HUES64 (cell line): ENCODE measurements around the gene ADGRL3.

Experiments
- H3K27ac ChIP-seq: 2 replicates; pipeline ENCODE4 v1.7.0; 2013; ENCODE audit warnings: low read depth, low read length, inconsistent platforms
- H3K27me3 ChIP-seq: 2 replicates; pipeline ENCODE4 v1.6.1; 2013; ENCODE audit warnings: mild to moderate bottlenecking, low read length; ENCODE audit not compliant: insufficient read depth
- H3K36me3 ChIP-seq: 2 replicates; pipeline ENCODE4 v1.6.1; 2013; ENCODE audit warnings: mild to moderate bottlenecking, low read length; ENCODE audit not compliant: insufficient read depth
- H3K4me1 ChIP-seq: 2 replicates; pipeline ENCODE4 v1.6.1; 2013; ENCODE audit warnings: mild to moderate bottlenecking, low read length, moderate library complexity; ENCODE audit not compliant: insufficient read depth
- H3K4me3 ChIP-seq: 2 replicates; pipeline ENCODE4 v1.5.1; 2013; ENCODE audit warnings: mild to moderate bottlenecking, low read length, moderate library complexity
- H3K9ac ChIP-seq: 2 replicates; pipeline ENCODE4 v1.6.1; 2013; ENCODE audit warnings: mild to moderate bottlenecking, low read depth, low read length
- H3K9me3 ChIP-seq: 2 replicates; pipeline ENCODE4 v1.6.1; 2013; ENCODE audit warnings: low read depth, low read length; ENCODE audit not compliant: insufficient read depth
- WGBS: fragments of 150-250, 120-280 bp; methylation state at CpG from one replicate; pipeline ENCODE4 v1.1.7; 2013; ENCODE audit warnings: missing lambda C conversion rate; 5-methylcytosine and 5-hydroxymethylcytosine counted together

The ADGRL3 gene

GRCh38 chr4:61277785-61278760 lies 77.9 kb downstream of the ADGRL3 start:
- Histone ChIP-seq H3K9me3 (no peaks in the 10 kb centered on the region), H3K27me3 (no peaks in the 10 kb centered on the region), H3K36me3 (no peaks in the 10 kb centered on the region), H3K27ac (no peak overlapping the region), H3K9ac (no peak overlapping the region), H3K4me1 (peaks cover 5% of the 10 kb centered on the region; the same call in 1 of the 2 replicates), H3K4me3 (no peak overlapping the region)
- 97% methylated on average over 5 of the region's 5 CpGs for WGBS

- 92% methylated on average over 3 of the region's 3 CpGs for WGBS
- Histone ChIP-seq H3K27ac (no peak overlapping the region), H3K27me3 (no peaks in the 10 kb centered on the region), H3K36me3 (no peaks in the 10 kb centered on the region), H3K4me1 (peaks cover 14% of the 10 kb centered on the region), H3K9ac (no peak overlapping the region), H3K9me3 (no peaks in the 10 kb centered on the region), H3K4me3 (no peak overlapping the region)
Observed at GRCh38 chr4:61292322-61292721, 92.2 kb downstream of the ADGRL3 start.

GRCh38 chr4:61293707-61294400 lies 93.7 kb downstream of the ADGRL3 start:
- H3K4me1 ChIP-seq = peaks cover 27% of the 10 kb centered on the region
- H3K27me3 ChIP-seq = no peaks in the 10 kb centered on the region
- H3K9ac ChIP-seq = no peak overlapping the region
- H3K4me3 ChIP-seq = no peak overlapping the region
- H3K9me3 ChIP-seq = no peaks in the 10 kb centered on the region
- no peaks in the 10 kb centered on the region for H3K36me3 ChIP-seq
- H3K27ac ChIP-seq = no peak overlapping the region
- 74% methylated on average over 6 of the region's 7 CpGs for WGBS

- no peak overlapping the region for H3K27ac ChIP-seq
- H3K4me3 ChIP-seq = no peak overlapping the region
- H3K4me1 ChIP-seq = peaks cover 33% of the 10 kb centered on the region
- no peaks in the 10 kb centered on the region for H3K27me3 ChIP-seq
- H3K9me3 ChIP-seq = no peaks in the 10 kb centered on the region
- WGBS = 95% methylated on average over 5 of the region's 6 CpGs
- H3K9ac ChIP-seq = no peak overlapping the region
- no peaks in the 10 kb centered on the region for H3K36me3 ChIP-seq
Observed at GRCh38 chr4:61294936-61295335, 94.8 kb downstream of the ADGRL3 start.

GRCh38 chr4:61296144-61296543 lies 96.0 kb downstream of the ADGRL3 start:
- no peaks in the 10 kb centered on the region for H3K36me3 ChIP-seq
- WGBS = 45% methylated on average over 2 of the region's 2 CpGs
- H3K4me1 ChIP-seq = peaks cover 33% of the 10 kb centered on the region
- H3K27ac ChIP-seq = no peak overlapping the region
- H3K4me3 ChIP-seq = no peak overlapping the region
- H3K9me3 ChIP-seq = no peaks in the 10 kb centered on the region
- no peak overlapping the region for H3K9ac ChIP-seq
- no peaks in the 10 kb centered on the region for H3K27me3 ChIP-seq

GRCh38 chr4:61298178-61298740 lies 98.1 kb downstream of the ADGRL3 start:
- peaks cover 40% of the 10 kb centered on the region for H3K4me1 ChIP-seq
- H3K27ac ChIP-seq = no peak overlapping the region; the same call in 1 of the 2 replicates
- H3K9me3 ChIP-seq = no peaks in the 10 kb centered on the region
- H3K4me3 ChIP-seq = no peak overlapping the region
- no peak overlapping the region for H3K9ac ChIP-seq
- H3K36me3 ChIP-seq = no peaks in the 10 kb centered on the region
- no peaks in the 10 kb centered on the region for H3K27me3 ChIP-seq
- WGBS = 58% methylated on average over 2 of the region's 4 CpGs

GRCh38 chr4:61299316-61299715 lies 99.2 kb downstream of the ADGRL3 start:
- no peak overlapping the region for H3K9ac ChIP-seq
- no peak overlapping the region for H3K4me3 ChIP-seq
- H3K36me3 ChIP-seq = no peaks in the 10 kb centered on the region
- WGBS = 88% methylated on average over 1 of the region's 4 CpGs
- H3K27ac ChIP-seq = no peak overlapping the region
- H3K9me3 ChIP-seq = no peaks in the 10 kb centered on the region
- no peaks in the 10 kb centered on the region for H3K27me3 ChIP-seq
- H3K4me1 ChIP-seq = peaks cover 45% of the 10 kb centered on the region

- Histone ChIP-seq H3K36me3 (no peaks in the 10 kb centered on the region), H3K27me3 (no peaks in the 10 kb centered on the region), H3K9me3 (no peaks in the 10 kb centered on the region), H3K4me1 (peaks cover 47% of the 10 kb centered on the region), H3K9ac (no peak overlapping the region), H3K4me3 (no peak overlapping the region), H3K27ac (no peak overlapping the region)
- WGBS = 94% methylated on average over 2 of the region's 2 CpGs
Observed at GRCh38 chr4:61300266-61300844, 100.2 kb downstream of the ADGRL3 start.

GRCh38 chr4:61301271-61301670 lies 101.1 kb downstream of the ADGRL3 start:
- Histone ChIP-seq H3K9ac (no peak overlapping the region), H3K27me3 (no peaks in the 10 kb centered on the region), H3K9me3 (no peaks in the 10 kb centered on the region), H3K36me3 (no peaks in the 10 kb centered on the region), H3K27ac (no peak overlapping the region), H3K4me3 (no peak overlapping the region), H3K4me1 (peaks cover 41% of the 10 kb centered on the region)
- 87% methylated on average over 2 of the region's 3 CpGs for WGBS

- H3K4me1 ChIP-seq = peaks cover 9% of the 10 kb centered on the region; the same call in 1 of the 2 replicates
- no peaks in the 10 kb centered on the region for H3K27me3 ChIP-seq
- no peaks in the 10 kb centered on the region for H3K9me3 ChIP-seq
- H3K4me3 ChIP-seq = no peak overlapping the region
- no peak overlapping the region for H3K27ac ChIP-seq
- H3K36me3 ChIP-seq = no peaks in the 10 kb centered on the region
- H3K9ac ChIP-seq = no peak overlapping the region
- 98% methylated on average over 2 of the region's 2 CpGs for WGBS
Observed at GRCh38 chr4:61308033-61308432, 107.9 kb downstream of the ADGRL3 start.

- 100% methylated on average over 1 of the region's 1 CpG for WGBS
Observed at GRCh38 chr4:61309616-61310015, 109.5 kb downstream of the ADGRL3 start.

More at GRCh38 chr4:61309616-61310015, 109.5 kb downstream of the ADGRL3 start:
- Histone ChIP-seq H3K27me3 (no peaks in the 10 kb centered on the region), H3K4me3 (no peak overlapping the region), H3K4me1 (no peaks in the 10 kb centered on the region), H3K9ac (no peak overlapping the region), H3K9me3 (no peaks in the 10 kb centered on the region), H3K27ac (no peak overlapping the region), H3K36me3 (no peaks in the 10 kb centered on the region)
